Vagina (tissue), 2 donors: ENCODE data around the gene PRX. TPM values are rescaled to one million over a fixed set of nuclear protein-coding genes. Genes with fewer than 3 reads are reported as not detected.

Experiments
- DNase-seq, 2 donors: peaks; one replicate each; pipeline ENCODE4 v3.0.0-alpha.2; 2017; ENCODE audit errors: extremely low spot score in 2 of 2
- H3K27ac ChIP-seq: fragments of 200-600 bp; sonication (generic); one replicate; pipeline ENCODE4 v1.5.1; 2019
- H3K27me3 ChIP-seq: fragments of 200-600 bp; sonication (generic); one replicate; pipeline ENCODE4 v1.5.1; 2019
- H3K36me3 ChIP-seq, 2 donors: fragments of 200-600 bp; sonication (generic); one replicate each; pipeline ENCODE4 v1.5.1; 2017 to 2019
- H3K4me1 ChIP-seq: fragments of 200-600 bp; sonication (generic); one replicate; pipeline ENCODE4 v1.5.1; 2019
- H3K4me3 ChIP-seq, 2 donors: fragments of 200-600 bp; sonication (generic); 1 replicate in 1 of 2; 2 replicates in 1 of 2; pipeline ENCODE4 v1.5.1; 2016 to 2019
- H3K9me3 ChIP-seq: fragments of 200-600 bp; sonication (generic); one replicate; pipeline ENCODE4 v1.5.1; 2019
- POLR2A ChIP-seq, 2 donors: fragments of 450-650 bp; IDR thresholded peaks; one replicate each; pipeline ENCODE4 v1.6.1; 2017; ENCODE audit warnings: antibody characterized with exemption in 2 of 2, mild to moderate bottlenecking in 2 of 2, moderate library complexity in 2 of 2
- POLR2AphosphoS5 ChIP-seq, 2 donors: sonication (generic); formaldehyde crosslinking; IDR thresholded peaks; one replicate each; pipeline ENCODE4 v1.9.0; 2017; ENCODE audit warnings: antibody characterized with exemption in 2 of 2, mild to moderate bottlenecking in 2 of 2, low read depth in 1 of 2; ENCODE audit not compliant: insufficient read depth in 1 of 2
- intact Hi-C: fragments of 100-400 bp; cut with DNase I; formaldehyde crosslinking; loops from one replicate; pipeline ENCODE4 v1.15.1; 2023
- total RNA-seq: library from RNA; depleted of rRNA; stranded (reverse); fragments of >200 nt; gene quantifications from one replicate; pipeline ENCODE4 v1.2.3, GENCODE V29; 2016
- TF ChIP-seq, protein P1 (sequence below), 3 experiments: fragments of 450-650 bp in 2 of 3; fragments of 200-600 bp in 1 of 3; sonication (generic) in 1 of 3; IDR thresholded peaks; one replicate each; pipeline ENCODE4 v1.5.1; 2017 to 2019; ENCODE audit warnings: antibody characterized with exemption in 3 of 3, mild to moderate bottlenecking in 2 of 3, moderate library complexity in 2 of 3

Gene PRX
- total RNA-seq, 1 donor from 2014 or later, result 3.2 TPM

DNA sequence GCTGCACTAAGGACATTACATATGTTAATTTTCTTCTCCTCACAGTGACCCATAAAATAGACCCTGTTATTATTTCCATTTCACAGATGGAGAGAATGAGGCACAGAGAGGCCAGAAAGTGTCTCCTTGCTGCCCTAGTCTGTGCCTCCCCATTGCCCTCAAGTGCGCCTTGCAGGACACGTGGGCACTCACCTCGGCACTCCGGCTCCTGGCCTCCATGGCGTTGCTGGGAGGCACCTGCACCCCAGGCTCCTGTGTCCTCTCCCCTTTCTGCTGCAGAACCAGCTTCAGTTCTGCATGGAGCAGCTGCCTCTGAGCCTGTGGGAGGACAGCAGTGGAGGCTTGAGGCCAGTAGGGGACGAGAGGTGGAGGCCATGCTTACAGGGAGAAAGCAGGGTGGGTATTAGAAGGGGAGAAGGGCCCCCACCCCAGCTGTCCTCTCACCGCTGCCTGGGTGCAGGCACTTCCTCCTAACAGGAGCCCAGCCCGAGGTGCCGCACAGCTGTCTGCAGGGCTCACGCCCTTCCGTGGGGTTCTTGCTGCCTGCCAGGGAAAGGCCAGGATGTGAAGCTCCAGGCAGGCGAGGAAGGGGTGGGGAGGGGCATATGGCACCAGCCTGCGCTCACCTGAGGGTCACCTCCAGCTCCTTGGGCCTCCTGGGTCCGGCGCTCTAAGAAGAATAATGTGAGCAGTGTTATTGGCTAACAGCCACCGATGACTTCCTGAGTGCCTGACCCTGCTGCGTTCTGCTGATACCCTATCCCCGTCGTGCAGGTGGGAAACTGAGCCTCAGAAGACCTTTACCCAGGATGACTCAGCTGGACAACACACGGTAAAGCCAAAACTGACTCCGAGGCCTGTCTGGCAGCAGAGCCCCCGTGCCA is 5.2 kb downstream of the PRX start:
- H3K27me3 ChIP-seq, result no peaks in the 10 kb centered on the region
- no peaks in the 10 kb centered on the region for H3K9me3 ChIP-seq
- no peak overlapping the region for H3K27ac ChIP-seq
- DNase-seq, result peak in 1 of 2 donors; percentile 80
- H3K4me3 ChIP-seq, result no peak overlapping the region
- TF ChIP-seq, protein P1, sequence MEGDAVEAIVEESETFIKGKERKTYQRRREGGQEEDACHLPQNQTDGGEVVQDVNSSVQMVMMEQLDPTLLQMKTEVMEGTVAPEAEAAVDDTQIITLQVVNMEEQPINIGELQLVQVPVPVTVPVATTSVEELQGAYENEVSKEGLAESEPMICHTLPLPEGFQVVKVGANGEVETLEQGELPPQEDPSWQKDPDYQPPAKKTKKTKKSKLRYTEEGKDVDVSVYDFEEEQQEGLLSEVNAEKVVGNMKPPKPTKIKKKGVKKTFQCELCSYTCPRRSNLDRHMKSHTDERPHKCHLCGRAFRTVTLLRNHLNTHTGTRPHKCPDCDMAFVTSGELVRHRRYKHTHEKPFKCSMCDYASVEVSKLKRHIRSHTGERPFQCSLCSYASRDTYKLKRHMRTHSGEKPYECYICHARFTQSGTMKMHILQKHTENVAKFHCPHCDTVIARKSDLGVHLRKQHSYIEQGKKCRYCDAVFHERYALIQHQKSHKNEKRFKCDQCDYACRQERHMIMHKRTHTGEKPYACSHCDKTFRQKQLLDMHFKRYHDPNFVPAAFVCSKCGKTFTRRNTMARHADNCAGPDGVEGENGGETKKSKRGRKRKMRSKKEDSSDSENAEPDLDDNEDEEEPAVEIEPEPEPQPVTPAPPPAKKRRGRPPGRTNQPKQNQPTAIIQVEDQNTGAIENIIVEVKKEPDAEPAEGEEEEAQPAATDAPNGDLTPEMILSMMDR (IDR thresholded peaks at IDR 0.05), result no peak
- TF ChIP-seq POLR2A (IDR thresholded peaks at IDR 0.05), result no peak
- TF ChIP-seq POLR2AphosphoS5 (IDR thresholded peaks at IDR 0.05; ENCODE audit: insufficient read depth in 1 of 2, low read depth in 1 of 2), result no peak
- H3K4me1 ChIP-seq, result peaks cover 24% of the 10 kb centered on the region
- H3K36me3 ChIP-seq, result no peaks in the 10 kb centered on the region
- intact Hi-C loops, result no loop called here

DNA sequence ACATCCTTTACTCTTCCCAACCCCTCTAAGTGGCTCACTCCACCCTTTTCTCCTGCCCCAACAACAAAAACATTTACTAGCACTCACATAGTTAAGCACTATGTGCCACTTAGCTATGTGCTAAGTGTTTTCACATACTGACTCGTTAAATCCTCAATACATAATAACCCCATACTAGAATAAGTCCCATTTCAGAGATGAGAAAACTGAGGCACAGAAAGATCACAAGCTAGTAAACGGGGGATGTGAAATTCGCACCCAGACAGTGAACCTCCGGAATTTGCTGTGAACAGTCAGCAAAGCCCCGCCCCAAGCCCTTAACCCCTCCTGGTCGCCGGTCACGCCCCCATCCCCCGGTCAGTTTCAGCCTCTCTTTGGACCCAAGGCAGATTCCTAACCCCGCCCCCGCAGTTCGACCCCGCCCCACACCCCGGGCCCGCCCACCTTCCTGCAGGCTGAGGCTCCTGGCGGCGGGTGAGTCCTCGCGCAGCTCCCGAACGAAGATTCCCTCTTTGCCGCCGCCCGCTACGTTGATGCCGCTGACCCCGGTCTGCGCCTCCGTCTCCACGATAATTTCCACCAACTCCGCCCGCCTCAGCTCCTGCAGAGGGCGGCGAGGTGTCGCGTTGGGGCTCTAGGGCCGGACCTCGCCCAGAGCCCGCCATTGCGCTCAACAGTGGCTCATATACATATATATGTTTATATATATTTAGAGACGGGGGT is 9.8 kb downstream of the PRX start:
- H3K4me1 ChIP-seq, result peaks cover 23% of the 10 kb centered on the region
- H3K36me3 ChIP-seq, result no peaks in the 10 kb centered on the region
- no peak for DNase-seq
- H3K9me3 ChIP-seq, result no peaks in the 10 kb centered on the region
- H3K27ac ChIP-seq, result peak overlapping the region; percentile 91
- TF ChIP-seq POLR2A (IDR thresholded peaks at IDR 0.05) (peak in 1 of 2 donors; percentile 57), POLR2AphosphoS5 (IDR thresholded peaks at IDR 0.05; ENCODE audit: insufficient read depth in 1 of 2, low read depth in 1 of 2) (peak in 1 of 2 donors; percentile 92)
- TF ChIP-seq, protein P1 (IDR thresholded peaks at IDR 0.05), result no peak
- intact Hi-C loops, result no loop called here
- no peaks in the 10 kb centered on the region for H3K27me3 ChIP-seq
- peak overlapping the region; percentile 65 to 85 for H3K4me3 ChIP-seq

DNA sequence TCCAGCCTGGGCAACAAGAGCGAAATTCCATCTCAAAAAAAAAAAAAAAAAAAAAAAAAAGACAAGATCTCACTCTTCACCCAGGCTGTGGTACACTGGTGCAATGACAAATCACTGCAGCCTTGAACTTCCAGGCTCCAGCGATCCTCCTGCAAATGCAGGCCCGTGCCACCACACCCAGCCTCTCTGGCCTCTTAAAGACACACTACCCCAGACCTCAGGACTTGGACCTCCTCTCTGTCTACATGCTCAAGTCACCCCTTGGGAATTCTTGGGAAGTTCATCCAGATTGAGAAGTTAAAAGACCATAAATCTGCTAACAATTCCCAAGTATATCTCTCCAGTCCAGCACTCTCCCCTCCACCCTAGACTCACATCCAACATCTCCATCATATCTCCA is 12.6 kb downstream of the PRX start:
- intact Hi-C loops, result no loop called here
- Histone ChIP-seq H3K4me3 (no peak overlapping the region), H3K27me3 (no peaks in the 10 kb centered on the region), H3K9me3 (no peaks in the 10 kb centered on the region), H3K27ac (no peak overlapping the region), H3K4me1 (peaks cover 27% of the 10 kb centered on the region), H3K36me3 (no peaks in the 10 kb centered on the region)
- no peak for TF ChIP-seq POLR2A (IDR thresholded peaks at IDR 0.05)
- TF ChIP-seq POLR2AphosphoS5 (IDR thresholded peaks at IDR 0.05; ENCODE audit: insufficient read depth in 1 of 2, low read depth in 1 of 2), result no peak
- TF ChIP-seq, protein P1 (IDR thresholded peaks at IDR 0.05), result no peak
- no peak for DNase-seq

DNA sequence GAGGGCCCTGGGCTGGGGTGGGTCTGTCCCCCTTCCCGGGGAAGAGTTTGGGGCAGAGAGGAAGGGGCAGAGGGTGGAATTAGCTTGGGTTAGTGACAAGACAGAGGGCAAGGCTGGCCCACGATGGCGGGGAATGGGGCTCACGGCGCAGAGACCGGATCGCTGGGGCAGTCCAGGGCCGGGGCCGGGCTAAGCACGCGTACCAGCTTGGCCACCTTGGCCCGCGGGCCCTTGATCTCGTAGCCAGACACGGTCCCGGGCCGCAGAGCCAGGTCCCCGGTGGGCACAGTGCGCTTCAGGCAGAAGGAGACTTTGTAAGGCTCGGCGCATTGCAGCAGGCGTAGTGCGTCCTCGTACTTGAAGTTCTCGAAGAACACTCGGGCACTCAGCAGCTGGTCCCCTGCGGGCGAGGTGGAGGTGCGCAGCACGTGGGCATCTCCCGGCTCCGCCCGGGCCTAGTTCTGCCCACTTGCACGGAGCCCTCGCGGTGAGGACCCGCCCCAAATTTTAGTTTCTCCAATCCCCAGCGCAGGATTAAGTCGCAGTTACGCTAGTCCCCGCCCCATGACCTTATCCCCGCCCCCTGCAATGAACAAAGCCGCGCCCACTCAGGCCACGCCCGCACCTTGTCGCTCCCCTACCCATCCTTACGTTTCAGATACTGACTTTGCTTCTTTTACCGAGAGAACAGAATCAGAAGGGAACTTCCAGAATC is 14.6 kb downstream of the PRX start:
- no peaks in the 10 kb centered on the region for H3K27me3 ChIP-seq
- no peak overlapping the region for H3K27ac ChIP-seq
- intact Hi-C loops, result no loop called here
- TF ChIP-seq, protein P1 (IDR thresholded peaks at IDR 0.05), result no peak
- H3K36me3 ChIP-seq, result no peaks in the 10 kb centered on the region
- H3K4me3 ChIP-seq, result no peak overlapping the region
- H3K9me3 ChIP-seq, result no peaks in the 10 kb centered on the region
- DNase-seq, result no peak
- H3K4me1 ChIP-seq, result peaks cover 22% of the 10 kb centered on the region
